PC-9 (cell line): ENCODE results near the gene MSI2. TPM values are rescaled to one million over a fixed set of nuclear protein-coding genes. Genes with fewer than 3 reads are reported as not detected.

Source experiments
- BruUV-seq: library from RNA; stranded (reverse); fragments of 400-500 nt; replicated peaks from 2 replicates; lab custom pipeline; 2021; lab: Mats Ljungman, UMichigan
- CTCF ChIA-PET: fragments of 300-600 bp; sonication (Branson Sonifier 250); formaldehyde crosslinking; loops from one replicate; lab custom pipeline; 2022; ENCODE audit warnings: antibody characterized with exemption; lab: Charles Lee
- POLR2A ChIA-PET: fragments of 300-600 bp; sonication (Branson Sonifier 250); formaldehyde crosslinking; loops from one replicate; lab custom pipeline; 2022; ENCODE audit warnings: antibody characterized with exemption; ENCODE audit not compliant: unreplicated experiment; lab: Charles Lee
- DNase-seq, 2 experiments: peaks; one replicate each; pipeline versions ENCODE4 v3.0.0 to v3.0.0-alpha.2; 2015 to 2022; ENCODE audit warnings: mixed read lengths in 1 of 2
- H2AFZ ChIP-seq: fragments of 200-600 bp; sonication (generic); 2 replicates; pipeline ENCODE4 v1.8.1; 2017; ENCODE audit warnings: antibody characterized with exemption
- H3F3A ChIP-seq: fragments of 200-600 bp; sonication (generic); 2 replicates; pipeline ENCODE4 v1.8.1; 2017; ENCODE audit warnings: antibody characterized with exemption, mild to moderate bottlenecking, low read depth; ENCODE audit not compliant: insufficient read depth
- H3K27ac ChIP-seq: fragments of 200-600 bp; sonication (generic); 2 replicates; pipeline ENCODE4 v1.6.1; 2016; ENCODE audit warnings: mixed run types
- H3K27me3 ChIP-seq: fragments of 200-600 bp; sonication (generic); 2 replicates; pipeline ENCODE4 v1.6.1; 2016; ENCODE audit warnings: low read depth, mixed run types; ENCODE audit not compliant: insufficient read depth
- H3K36me3 ChIP-seq: fragments of 200-600 bp; sonication (generic); 2 replicates; pipeline ENCODE4 v1.6.1; 2016; ENCODE audit warnings: low read depth, mixed run types
- H3K4me1 ChIP-seq: fragments of 200-600 bp; sonication (generic); replicated peaks from 2 replicates; pipeline ENCODE4 v1.6.1; 2016; ENCODE audit warnings: mixed run types; ENCODE audit not compliant: insufficient read depth
- H3K4me2 ChIP-seq: fragments of 200-600 bp; sonication (generic); 2 replicates; pipeline ENCODE4 v1.6.1; 2017; ENCODE audit warnings: mixed run types
- H3K4me3 ChIP-seq: fragments of 200-600 bp; sonication (generic); 2 replicates; pipeline ENCODE4 v1.6.1; 2016; ENCODE audit warnings: mixed run types
- H3K79me2 ChIP-seq: fragments of 200-600 bp; sonication (generic); 2 replicates; pipeline ENCODE4 v1.6.1; 2017; ENCODE audit warnings: low read depth, mixed run types
- H3K9me2 ChIP-seq: fragments of 200-600 bp; sonication (generic); 2 replicates; pipeline ENCODE4 v1.8.1; 2017; ENCODE audit warnings: mild to moderate bottlenecking; ENCODE audit not compliant: insufficient read depth
- H3K9me3 ChIP-seq: fragments of 200-600 bp; sonication (generic); 2 replicates; pipeline ENCODE4 v1.8.1; 2016; ENCODE audit warnings: low read depth; ENCODE audit not compliant: insufficient read depth
- H4K20me1 ChIP-seq: fragments of 200-600 bp; sonication (generic); 2 replicates; pipeline ENCODE4 v1.8.1; 2017; ENCODE audit not compliant: insufficient read depth
- EZH2 ChIP-seq: fragments of 200-600 bp; sonication (generic); IDR thresholded peaks from 2 replicates; pipeline ENCODE4 v1.8.0; 2017; ENCODE audit warnings: antibody characterized with exemption, low read depth
- intact Hi-C: fragments of 100-400 bp; cut with micrococcal nuclease; formaldehyde crosslinking; loops from one replicate; pipeline ENCODE4 v1.10.0; 2022; ENCODE audit not compliant: unreplicated experiment
- total RNA-seq: library from RNA; stranded (reverse); gene quantifications from 2 replicates; pipeline ENCODE4 v1.2.3, GENCODE V29; 2021
- TF ChIP-seq, protein P1 (sequence below): fragments of 200-600 bp; sonication (generic); conservative IDR thresholded peaks from 2 replicates; pipeline ENCODE4 v1.6.1; 2017; ENCODE audit warnings: mixed run types, antibody characterized with exemption, mild to moderate bottlenecking, moderate library complexity

Gene MSI2
- total RNA-seq, 1 experiment from 2014 or later = 15.7 TPM

DNA sequence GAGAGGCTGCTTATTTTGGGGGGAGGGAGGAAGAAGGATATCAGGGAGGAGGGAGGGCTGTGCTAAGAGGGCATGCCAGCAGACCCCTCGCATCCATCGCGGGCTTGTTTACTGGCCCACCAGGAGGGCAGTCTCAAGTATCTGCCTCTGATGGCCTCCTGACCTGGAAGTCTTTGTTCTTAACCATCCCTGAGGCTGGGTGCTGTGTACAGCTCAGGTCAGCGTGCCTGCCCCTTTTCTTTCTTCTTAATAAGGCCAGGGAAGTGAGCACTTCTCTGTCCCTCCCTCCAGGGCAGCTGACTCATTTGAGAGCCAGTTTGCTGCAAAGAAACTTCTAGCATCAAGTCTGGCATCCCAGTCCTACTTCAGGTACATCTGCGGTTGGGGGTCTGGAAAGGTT, 331.8 kb downstream of the MSI2 start:
- H3K4me3 ChIP-seq = no peak overlapping the region
- H3K9me3 ChIP-seq = no peaks in the 10 kb centered on the region
- H3K27me3 ChIP-seq = 0 out of 2 replicates have a peak, but pooled peaks cover 6% of the 10 kb centered on the region
- CTCF ChIA-PET = no interaction called here
- DNase-seq = no peak
- H3K79me2 ChIP-seq = no peaks in the 10 kb centered on the region
- no peak overlapping the region for H2AFZ ChIP-seq
- no peaks in the 10 kb centered on the region for H4K20me1 ChIP-seq
- no peaks in the 10 kb centered on the region for H3K36me3 ChIP-seq
- POLR2A ChIA-PET = no interaction called here
- intact Hi-C loops = no loop called here
- no peaks in the 10 kb centered on the region for H3F3A ChIP-seq
- H3K4me1 ChIP-seq = no peaks in the 10 kb centered on the region
- no peak for TF ChIP-seq EZH2
- TF ChIP-seq, protein P1, sequence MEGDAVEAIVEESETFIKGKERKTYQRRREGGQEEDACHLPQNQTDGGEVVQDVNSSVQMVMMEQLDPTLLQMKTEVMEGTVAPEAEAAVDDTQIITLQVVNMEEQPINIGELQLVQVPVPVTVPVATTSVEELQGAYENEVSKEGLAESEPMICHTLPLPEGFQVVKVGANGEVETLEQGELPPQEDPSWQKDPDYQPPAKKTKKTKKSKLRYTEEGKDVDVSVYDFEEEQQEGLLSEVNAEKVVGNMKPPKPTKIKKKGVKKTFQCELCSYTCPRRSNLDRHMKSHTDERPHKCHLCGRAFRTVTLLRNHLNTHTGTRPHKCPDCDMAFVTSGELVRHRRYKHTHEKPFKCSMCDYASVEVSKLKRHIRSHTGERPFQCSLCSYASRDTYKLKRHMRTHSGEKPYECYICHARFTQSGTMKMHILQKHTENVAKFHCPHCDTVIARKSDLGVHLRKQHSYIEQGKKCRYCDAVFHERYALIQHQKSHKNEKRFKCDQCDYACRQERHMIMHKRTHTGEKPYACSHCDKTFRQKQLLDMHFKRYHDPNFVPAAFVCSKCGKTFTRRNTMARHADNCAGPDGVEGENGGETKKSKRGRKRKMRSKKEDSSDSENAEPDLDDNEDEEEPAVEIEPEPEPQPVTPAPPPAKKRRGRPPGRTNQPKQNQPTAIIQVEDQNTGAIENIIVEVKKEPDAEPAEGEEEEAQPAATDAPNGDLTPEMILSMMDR = no peak
- no peak overlapping the region for H3K27ac ChIP-seq
- BruUV-seq = no TSS peak
- H3K4me2 ChIP-seq = no peak overlapping the region
- H3K9me2 ChIP-seq = no peaks in the 10 kb centered on the region

DNA sequence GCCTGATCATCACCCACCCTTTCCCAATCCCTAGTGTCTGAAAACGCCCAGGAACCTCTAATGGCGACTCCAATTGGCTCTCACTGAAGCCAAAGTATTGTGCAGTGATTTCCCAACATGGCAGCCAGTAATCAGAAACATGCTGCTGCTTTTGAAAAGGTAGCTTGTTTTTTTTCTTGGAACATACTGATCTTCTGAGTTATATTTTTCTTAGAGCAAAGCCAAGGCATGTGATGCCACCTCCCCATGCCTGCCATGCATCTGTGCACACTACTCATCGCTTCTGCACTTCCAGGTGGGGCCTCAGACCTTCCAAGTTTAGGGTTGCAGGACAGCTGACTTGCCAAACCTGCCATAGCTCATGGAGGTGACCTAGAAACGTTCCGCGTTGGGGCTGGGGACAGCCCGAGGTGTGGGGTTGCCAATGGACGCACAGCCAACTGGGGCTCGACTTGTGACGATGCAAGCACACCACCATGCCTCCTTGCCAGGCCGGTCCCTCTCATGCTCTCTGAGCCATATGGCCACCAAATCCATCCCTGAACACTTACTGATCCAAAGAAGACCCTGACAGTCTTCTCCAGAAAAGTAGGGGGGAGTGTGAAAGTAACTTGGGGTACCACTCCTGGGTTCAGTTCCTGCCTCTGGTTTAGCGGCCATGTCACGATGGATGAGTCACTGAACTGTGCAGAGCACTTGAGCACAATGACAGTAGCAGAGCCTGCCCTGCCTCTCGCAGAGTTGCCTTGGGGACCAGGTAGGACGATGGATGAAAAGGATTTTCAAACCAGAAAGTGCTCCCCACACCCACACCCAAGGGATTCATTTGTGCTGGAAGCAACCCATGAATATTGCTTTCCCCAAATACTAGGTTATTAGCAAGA, 333.1 kb downstream of the MSI2 start:
- CTCF ChIA-PET = no interaction called here
- Histone ChIP-seq H3K79me2 (no peaks in the 10 kb centered on the region), H3K4me1 (no peaks in the 10 kb centered on the region), H4K20me1 (no peaks in the 10 kb centered on the region), H3F3A (no peaks in the 10 kb centered on the region), H3K27me3 (0 out of 2 replicates have a peak, but pooled peaks cover 6% of the 10 kb centered on the region), H2AFZ (no peak overlapping the region), H3K9me2 (no peaks in the 10 kb centered on the region), H3K36me3 (no peaks in the 10 kb centered on the region), H3K4me3 (no peak overlapping the region), H3K9me3 (no peaks in the 10 kb centered on the region), H3K4me2 (no peak overlapping the region), H3K27ac (no peak overlapping the region)
- no peak for TF ChIP-seq EZH2
- TF ChIP-seq, protein P1 = no peak
- DNase-seq = no peak
- BruUV-seq = no TSS peak
- intact Hi-C loops = loop anchor here (10.0 kb wide), 1 partner anchor 235 kb away; no protein-coding TSS in a partner anchor
- POLR2A ChIA-PET = no interaction called here

DNA sequence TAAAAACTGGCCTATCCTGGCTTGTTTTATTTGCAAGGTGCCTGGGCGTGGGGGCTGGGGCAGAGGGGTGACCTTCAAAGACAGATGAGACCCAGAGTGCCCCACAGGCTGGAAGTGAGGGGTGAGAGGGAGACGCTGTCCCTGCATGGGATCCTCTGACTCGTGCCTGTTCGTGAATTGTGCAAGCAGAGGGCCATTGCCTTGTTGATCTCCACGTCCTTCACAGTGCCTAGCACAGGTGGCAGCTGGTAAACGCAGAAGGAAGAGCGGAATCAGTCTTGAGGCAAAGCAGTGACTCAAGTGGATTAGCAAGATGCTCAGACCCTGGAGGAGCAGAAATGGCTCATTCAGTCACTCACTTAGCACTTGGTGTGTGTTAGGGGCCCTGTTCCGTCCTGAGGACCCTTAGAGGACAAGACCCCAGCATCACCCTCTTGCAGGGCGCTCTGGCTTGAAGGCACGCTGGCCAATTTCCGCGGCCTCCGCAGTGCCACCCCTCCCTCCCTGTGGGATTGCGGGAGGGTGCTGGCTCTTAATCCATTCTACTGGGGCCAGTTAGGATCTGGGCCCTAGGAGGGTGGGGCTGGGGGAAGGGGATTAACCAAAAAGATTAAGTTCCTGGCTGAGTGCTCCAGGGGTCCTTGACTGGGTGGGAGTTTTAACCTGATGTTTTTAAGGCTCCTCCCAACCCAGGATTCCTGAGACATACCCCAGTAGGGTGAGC, 337.6 kb downstream of the MSI2 start:
- H3K79me2 ChIP-seq = no peaks in the 10 kb centered on the region
- H3K4me3 ChIP-seq = no peak overlapping the region
- ChIA-PET CTCF (no interaction called here), POLR2A (no interaction called here)
- H2AFZ ChIP-seq = no peak overlapping the region
- no TSS peak for BruUV-seq
- TF ChIP-seq, protein P1 = no peak
- TF ChIP-seq EZH2 = no peak
- H3F3A ChIP-seq = no peaks in the 10 kb centered on the region
- H4K20me1 ChIP-seq = no peaks in the 10 kb centered on the region
- H3K27me3 ChIP-seq = 0 out of 2 replicates have a peak, but pooled peaks cover 6% of the 10 kb centered on the region
- no peak for DNase-seq
- no peaks in the 10 kb centered on the region for H3K4me1 ChIP-seq
- no peak overlapping the region for H3K27ac ChIP-seq
- no peaks in the 10 kb centered on the region for H3K9me2 ChIP-seq
- no peak overlapping the region for H3K4me2 ChIP-seq
- H3K9me3 ChIP-seq = no peaks in the 10 kb centered on the region
- intact Hi-C loops = loop anchor here (10.0 kb wide), 1 partner anchor 231 kb away; no protein-coding TSS in a partner anchor
- no peaks in the 10 kb centered on the region for H3K36me3 ChIP-seq
